Activated CD8-positive, alpha-beta memory T cell treated with anti-CD3 and anti-CD28 coated beads for 1 hour (primary cell): ENCODE results near the gene GNRHR.

Experiments used
- DNase-seq, 2 donors: peaks; one replicate each; pipeline ENCODE4 v3.0.0-alpha.2; 2020; ENCODE audit warnings: low read depth in 1 of 2; ENCODE audit errors: extremely low read depth in 1 of 2

GNRHR gene

GRCh38 chr4:67700738-67701516 lies 53.3 kb downstream of the GNRHR start, which contains the start of gene UBA6:
Gene UBA6 (minus strand): TSS chr4:67701155. CDS start chr4:67701119, 36 bp downstream.
- peak; percentile 86 to 91 for DNase-seq

- no peak for DNase-seq
Observed at GRCh38 chr4:67700116-67700737, 54.0 kb downstream of the GNRHR start.

- no peak for DNase-seq
Observed at GRCh38 chr4:67699603-67700002, 54.6 kb downstream of the GNRHR start.

GRCh38 chr4:67697860-67698687 lies 56.1 kb downstream of the GNRHR start:
- no peak for DNase-seq

- no peak for DNase-seq
Observed at GRCh38 chr4:67696061-67696460, 58.1 kb downstream of the GNRHR start.

- DNase-seq: no peak
Observed at GRCh38 chr4:67694662-67695061, 59.5 kb downstream of the GNRHR start.

- DNase-seq: no peak
Observed at GRCh38 chr4:67691328-67691727, 62.9 kb downstream of the GNRHR start.
